Fibroblast of skin of left biceps (primary cell): ENCODE measurements around the gene MCRIP1.

Experiments
- DNase-seq, 2 experiments: peaks; one replicate each; pipeline ENCODE4 v3.0.0-alpha.2; 2013; ENCODE audit warnings: low read depth in 2 of 2

MCRIP1 gene

DNA sequence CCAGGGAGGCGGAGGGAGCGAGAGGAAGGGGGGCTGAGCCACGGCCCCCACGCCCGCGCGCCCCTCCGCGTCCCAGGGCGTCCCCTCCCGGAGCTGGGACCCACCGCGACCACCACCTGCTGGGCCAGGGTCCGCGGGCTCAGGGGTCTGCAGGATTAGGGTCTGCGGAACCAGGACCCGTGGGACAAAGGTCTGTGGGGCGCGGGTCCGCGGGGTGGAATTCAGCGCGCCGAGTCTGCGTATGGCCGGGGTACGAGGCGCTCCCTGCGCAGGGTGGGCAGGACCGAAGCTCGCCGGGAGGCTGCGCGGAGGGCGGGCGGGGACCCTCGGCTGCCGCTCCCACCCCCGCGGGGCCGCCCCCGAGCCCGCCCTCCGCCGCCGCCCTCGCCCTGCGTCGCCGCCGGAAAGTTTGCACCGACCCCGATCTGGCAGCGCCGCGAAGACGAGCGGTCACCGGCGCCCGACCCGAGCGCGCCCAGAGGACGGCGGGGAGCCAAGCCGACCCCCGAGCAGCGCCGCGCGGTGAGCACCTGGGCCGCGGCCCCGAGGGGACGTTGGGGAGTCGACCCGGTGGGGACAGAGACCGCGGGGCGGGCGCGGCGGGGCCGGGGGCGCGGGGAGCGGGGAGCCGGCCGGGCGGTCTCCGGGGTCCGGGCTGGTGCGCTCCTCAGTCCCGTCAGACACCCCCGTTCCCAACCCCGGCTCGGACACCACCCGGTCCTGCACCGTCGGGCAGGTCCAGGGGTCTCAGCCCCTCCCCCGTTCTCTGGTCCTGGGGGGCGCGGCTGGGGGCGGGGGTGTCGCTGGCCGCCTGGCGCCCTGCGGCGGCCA is 29.1 kb downstream of the MCRIP1 start, which contains the start of gene GCGR:
Gene GCGR (plus strand): TSS at position 423 of the 831 bp plus-strand sequence. CDS start 4,869 bp downstream, outside the sequence.
- no peak for DNase-seq

DNA sequence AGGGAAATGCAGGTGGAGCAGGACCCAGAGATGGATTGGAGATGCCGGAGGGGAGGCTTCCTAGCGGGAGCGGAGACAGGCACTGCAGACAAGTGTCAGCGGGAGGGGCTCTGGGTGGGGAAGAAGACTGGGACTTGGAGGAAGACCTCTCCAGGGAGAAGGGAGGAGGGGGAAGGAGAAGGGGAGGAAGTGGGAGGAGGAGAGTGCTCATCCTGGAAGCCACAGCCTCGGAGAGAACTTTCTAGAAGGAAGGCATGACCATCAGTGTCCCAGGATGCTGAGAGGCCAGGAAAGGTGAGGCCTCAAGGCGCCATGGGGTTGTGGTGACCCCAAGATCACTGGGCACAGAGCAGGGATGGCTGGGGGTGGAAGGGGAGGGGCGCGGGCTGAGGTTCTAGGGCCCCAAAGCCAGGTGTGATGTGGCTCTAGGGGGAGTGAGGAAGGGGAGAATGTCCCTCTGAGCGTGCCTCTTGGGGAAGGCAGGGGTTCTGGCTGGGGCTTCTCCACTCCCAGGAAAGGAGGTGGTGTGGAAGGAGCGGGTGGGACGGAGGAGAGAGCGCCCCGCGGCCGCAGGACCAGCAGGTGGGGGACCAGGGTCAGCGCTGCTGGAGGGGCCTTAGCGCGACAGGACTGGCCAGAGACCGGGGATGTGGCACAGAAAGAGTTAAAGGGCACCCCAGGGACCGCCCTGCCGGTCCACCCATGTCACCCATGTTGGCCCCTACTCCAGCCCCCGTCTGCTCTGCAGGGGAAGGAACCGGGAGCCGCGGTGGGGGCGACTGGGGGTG is 30.0 kb downstream of the MCRIP1 start:
- no peak for DNase-seq

DNA sequence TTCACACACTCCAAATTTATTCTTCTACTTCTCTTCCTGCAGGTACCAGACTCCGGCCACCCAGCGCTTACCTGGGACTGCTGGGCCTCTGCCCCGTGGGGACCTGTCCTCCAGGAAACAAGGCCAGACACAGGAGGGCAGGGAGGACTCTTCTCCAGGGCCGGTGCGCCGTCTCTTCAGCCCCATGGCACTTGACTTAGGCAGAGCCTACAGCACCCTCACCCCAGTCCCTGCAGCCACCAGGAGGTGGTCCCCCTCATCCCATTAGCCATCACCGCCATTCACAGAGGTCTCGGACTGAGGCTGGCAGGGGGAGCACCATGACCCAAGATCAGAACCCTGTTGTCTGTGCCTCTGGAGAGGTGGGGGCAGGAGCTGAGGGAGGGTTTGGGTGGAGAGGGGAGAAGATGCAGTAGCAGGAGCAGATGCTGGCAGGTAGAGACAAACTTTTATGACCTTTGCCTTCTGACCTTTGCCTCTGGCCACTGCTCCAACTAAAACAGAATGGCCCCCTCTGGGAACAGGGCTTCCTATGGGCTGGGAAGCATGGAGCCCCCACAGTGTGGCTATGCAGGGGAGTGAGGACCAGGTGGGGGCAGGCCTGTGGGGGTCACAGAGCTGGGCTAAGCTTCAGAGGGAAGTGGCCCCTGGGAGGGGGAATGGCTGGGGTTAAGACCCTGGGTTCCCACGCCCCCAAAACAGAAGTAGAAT is 30.9 kb downstream of the MCRIP1 start:
- DNase-seq: no peak

DNA sequence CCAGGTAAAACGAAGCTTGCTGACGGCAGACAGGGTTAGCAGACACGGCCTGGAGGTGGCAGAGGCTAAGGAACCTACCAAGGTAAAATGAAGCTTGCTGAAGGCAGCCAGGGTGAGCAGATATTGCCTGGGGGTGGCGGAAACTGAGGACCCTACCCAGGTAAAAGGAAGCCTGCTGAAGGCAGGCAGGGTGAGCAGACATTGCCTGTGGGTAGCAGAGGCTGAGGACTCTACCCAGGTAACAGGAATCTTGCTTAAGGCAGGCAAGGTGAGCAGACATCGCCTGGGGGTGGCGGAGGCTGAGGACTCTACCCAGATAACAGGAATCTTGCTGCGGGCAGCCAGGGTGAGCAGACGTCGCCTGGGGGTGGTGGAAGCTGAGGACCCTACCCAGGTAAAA is 31.8 kb downstream of the MCRIP1 start:
- no peak for DNase-seq

DNA sequence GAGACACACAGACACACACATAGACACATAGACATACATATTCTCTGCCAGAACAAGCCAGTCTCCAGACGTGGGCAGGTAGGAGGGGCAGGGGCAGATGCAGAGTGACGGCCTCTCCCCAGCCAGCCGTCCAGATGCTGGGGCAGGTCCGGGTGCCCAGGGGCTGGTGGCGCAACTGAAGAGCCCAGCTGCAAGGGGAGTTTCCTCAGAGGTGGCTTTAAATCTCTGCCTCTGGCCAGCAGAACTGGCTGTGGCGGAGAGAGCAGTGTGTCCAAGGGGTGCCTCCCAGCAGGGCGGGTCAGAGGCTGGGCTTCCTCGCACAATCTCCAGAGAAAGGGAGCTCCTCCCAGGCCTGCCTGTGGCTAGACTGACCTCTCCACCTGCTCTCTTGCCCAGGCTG is 38.6 kb downstream of the MCRIP1 start:
- DNase-seq: no peak

DNA sequence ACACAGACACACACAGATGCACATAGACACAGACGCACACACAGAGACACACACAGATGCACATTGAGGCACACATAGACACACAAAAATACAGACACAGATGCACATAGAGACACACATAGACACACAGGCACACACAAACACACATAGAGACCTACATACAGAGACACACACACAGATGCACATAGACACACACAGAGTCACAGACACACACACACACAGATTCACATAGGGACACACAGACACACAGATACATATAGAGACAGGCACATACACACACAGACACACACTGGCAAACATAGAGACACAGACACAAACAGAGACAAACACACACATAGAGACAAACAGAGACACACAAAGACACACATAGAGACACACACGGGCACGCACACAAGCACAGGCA is 39.0 kb downstream of the MCRIP1 start:
- no peak for DNase-seq

DNA sequence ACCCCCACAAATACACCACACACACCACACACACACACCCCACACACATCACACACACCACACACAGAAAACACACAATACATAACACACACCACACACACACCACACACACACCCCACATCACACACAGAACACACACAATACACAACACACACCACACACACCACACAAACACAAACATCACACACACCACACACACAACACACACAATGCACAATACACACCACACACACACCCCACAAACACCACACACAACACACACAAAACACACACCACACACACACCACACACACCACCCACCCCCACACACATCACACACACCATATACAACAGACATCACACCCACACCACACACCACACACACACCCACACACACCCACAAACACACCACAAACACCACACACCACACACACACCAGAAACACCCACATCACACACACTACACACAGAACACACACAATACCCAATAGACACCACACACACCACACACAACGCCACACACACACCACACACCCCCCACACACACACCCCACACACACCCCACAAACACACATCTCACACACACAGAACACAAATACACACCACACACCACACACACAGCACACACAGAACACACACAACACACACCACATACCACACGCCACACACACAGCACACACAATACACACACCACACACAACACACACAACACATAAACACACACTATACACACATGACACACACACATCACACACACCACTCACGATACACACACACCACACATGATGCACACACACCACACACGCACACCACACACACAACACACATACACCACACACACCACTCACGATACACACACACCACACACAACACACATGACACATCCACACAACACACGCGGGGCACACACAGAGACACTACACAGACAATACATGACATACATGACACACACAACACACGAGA is 40.1 kb downstream of the MCRIP1 start:
- DNase-seq: no peak
